22Rv1 (cell line): Measurements from ENCODE around the gene BAZ2A.

Experiments
- H3K27ac ChIP-seq: fragments of 450-650 bp; 2 replicates; pipeline ENCODE4 v1.5.1; 2017
- ZFX ChIP-seq: fragments of 450-650 bp; IDR thresholded peaks from 2 replicates; pipeline ENCODE4 v1.6.1; 2017; ENCODE audit warnings: antibody characterized with exemption, borderline replicate concordance
- TF ChIP-seq, protein P1 (sequence below): fragments of 450-650 bp; IDR thresholded peaks from 2 replicates; pipeline ENCODE4 v1.5.1; 2017; ENCODE audit warnings: mild to moderate bottlenecking

The BAZ2A gene

DNA sequence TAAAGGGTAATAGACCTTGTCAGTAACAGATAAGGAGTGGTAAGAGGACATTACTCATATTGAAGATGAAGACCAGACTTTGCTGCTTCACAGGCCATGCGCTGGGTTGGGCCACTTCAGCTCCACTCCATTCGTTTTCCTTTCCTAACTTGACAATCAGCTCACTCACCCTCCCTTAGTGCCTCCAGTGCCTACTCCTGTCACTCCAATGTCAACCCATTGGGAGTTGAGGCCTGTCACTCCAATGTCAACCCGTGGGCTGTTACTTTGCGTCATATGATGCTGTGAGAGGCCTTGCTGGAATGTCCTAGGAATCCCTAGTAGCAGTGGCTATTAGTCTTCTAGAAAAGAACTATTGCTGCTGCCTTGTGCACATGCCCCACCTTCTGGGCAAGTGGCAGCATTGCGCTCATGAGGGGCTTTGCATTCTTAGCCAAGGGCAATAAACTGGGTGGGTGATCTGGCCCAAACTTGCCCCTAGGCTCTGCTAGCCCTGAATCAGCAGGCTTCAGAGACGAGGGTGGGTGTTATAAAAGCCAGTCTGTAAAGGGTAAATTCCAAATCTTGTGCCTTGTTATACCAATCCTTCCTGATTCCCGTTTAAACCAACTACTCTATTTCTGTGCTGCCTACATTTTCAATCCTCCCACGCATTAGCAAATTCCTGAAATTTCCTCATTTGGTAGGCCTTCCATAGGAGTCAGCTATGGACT lies 36.1 kb downstream of the BAZ2A start:
- peak overlapping the region; percentile 12; the same call in 1 of the 2 replicates for H3K27ac ChIP-seq
- TF ChIP-seq, protein P1, sequence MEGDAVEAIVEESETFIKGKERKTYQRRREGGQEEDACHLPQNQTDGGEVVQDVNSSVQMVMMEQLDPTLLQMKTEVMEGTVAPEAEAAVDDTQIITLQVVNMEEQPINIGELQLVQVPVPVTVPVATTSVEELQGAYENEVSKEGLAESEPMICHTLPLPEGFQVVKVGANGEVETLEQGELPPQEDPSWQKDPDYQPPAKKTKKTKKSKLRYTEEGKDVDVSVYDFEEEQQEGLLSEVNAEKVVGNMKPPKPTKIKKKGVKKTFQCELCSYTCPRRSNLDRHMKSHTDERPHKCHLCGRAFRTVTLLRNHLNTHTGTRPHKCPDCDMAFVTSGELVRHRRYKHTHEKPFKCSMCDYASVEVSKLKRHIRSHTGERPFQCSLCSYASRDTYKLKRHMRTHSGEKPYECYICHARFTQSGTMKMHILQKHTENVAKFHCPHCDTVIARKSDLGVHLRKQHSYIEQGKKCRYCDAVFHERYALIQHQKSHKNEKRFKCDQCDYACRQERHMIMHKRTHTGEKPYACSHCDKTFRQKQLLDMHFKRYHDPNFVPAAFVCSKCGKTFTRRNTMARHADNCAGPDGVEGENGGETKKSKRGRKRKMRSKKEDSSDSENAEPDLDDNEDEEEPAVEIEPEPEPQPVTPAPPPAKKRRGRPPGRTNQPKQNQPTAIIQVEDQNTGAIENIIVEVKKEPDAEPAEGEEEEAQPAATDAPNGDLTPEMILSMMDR, result peak; percentile 97
- no peak for TF ChIP-seq ZFX

- TF ChIP-seq, protein P1, result no peak
- no peak for TF ChIP-seq ZFX
- H3K27ac ChIP-seq, result no peak overlapping the region
Measured at GRCh38 chr12:56591961-56592360, 38.2 kb downstream of the BAZ2A start.

- H3K27ac ChIP-seq, result no peak overlapping the region
- no peak for TF ChIP-seq ZFX
- TF ChIP-seq, protein P1, result no peak
Measured at GRCh38 chr12:56591126-56591525, 39.0 kb downstream of the BAZ2A start.

- peak overlapping the region; percentile 2; the same call in 1 of the 2 replicates for H3K27ac ChIP-seq
- TF ChIP-seq ZFX, result no peak
- TF ChIP-seq, protein P1, result peak; percentile 84
Measured at GRCh38 chr12:56590237-56590830, 39.8 kb downstream of the BAZ2A start.

- peak overlapping the region; percentile 2; the same call in 1 of the 2 replicates for H3K27ac ChIP-seq
- TF ChIP-seq ZFX, result no peak
- TF ChIP-seq, protein P1, result no peak
Measured at GRCh38 chr12:56589783-56590182, 40.3 kb downstream of the BAZ2A start.

DNA sequence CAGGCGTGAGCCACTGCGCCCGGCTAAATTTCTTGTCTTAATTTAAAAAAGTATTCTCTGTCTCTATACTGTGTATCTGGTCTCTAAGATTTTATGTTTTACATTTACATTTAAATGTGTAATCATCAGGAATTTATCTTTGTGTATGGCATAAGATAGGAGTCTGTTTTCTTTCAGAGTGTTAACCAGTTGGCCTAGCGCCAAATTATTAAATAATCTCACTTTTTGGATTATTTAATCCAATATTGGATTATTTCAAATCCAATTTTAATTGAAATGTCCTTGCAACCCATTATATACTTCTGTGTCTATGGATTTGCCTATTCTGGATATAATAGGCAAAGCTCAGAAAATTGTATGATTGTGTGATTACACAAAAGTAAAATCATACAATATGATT lies 45.0 kb downstream of the BAZ2A start:
- TF ChIP-seq ZFX, result no peak
- TF ChIP-seq, protein P1, result no peak
- no peak overlapping the region for H3K27ac ChIP-seq
